GM18951 (cell line): Measurements from ENCODE around the gene HIPK2.

Experiments
- POLR2A ChIP-seq: IDR thresholded peaks from 4 replicates; pipeline ENCODE4 v1.6.1; 2011; ENCODE audit warnings: mild to moderate bottlenecking; ENCODE audit not compliant: insufficient read length, insufficient read depth; ENCODE audit errors: extremely low read depth
- in situ Hi-C: fragments of 300-500 bp; cut with MboI; formaldehyde crosslinking; loops from one replicate; pipeline ENCODE4 v1.12.0; 2022; ENCODE audit warnings: low sequenced_read_pairs, mixed read lengths, inconsistent platforms; ENCODE audit not compliant: unreplicated experiment

Gene HIPK2

GRCh38 chr7:139732471-139733167, 45.2 kb downstream of the HIPK2 start:
- in situ Hi-C loops, result no loop called here
- TF ChIP-seq POLR2A, result no peak

GRCh38 chr7:139731802-139732470, 45.9 kb downstream of the HIPK2 start:
- TF ChIP-seq POLR2A, result no peak
- in situ Hi-C loops, result no loop called here

GRCh38 chr7:139730746-139731612, 46.8 kb downstream of the HIPK2 start:
- in situ Hi-C loops, result no loop called here
- TF ChIP-seq POLR2A, result no peak

GRCh38 chr7:139728203-139728602, 49.6 kb downstream of the HIPK2 start:
- in situ Hi-C loops, result no loop called here
- no peak for TF ChIP-seq POLR2A

- in situ Hi-C loops, result no loop called here
- TF ChIP-seq POLR2A, result no peak
Measured at GRCh38 chr7:139727151-139727705, 50.6 kb downstream of the HIPK2 start.

- in situ Hi-C loops, result no loop called here
- TF ChIP-seq POLR2A, result no peak
Measured at GRCh38 chr7:139726485-139726869, 51.3 kb downstream of the HIPK2 start.

GRCh38 chr7:139725858-139726484, 51.8 kb downstream of the HIPK2 start:
- in situ Hi-C loops, result no loop called here
- TF ChIP-seq POLR2A, result no peak

GRCh38 chr7:139725077-139725476, 52.7 kb downstream of the HIPK2 start:
- in situ Hi-C loops, result no loop called here
- no peak for TF ChIP-seq POLR2A

- in situ Hi-C loops, result no loop called here
- TF ChIP-seq POLR2A, result no peak
Measured at GRCh38 chr7:139722604-139723003, 55.2 kb downstream of the HIPK2 start.

- no peak for TF ChIP-seq POLR2A
- in situ Hi-C loops, result no loop called here
Measured at GRCh38 chr7:139721821-139722220, 56.0 kb downstream of the HIPK2 start.

- TF ChIP-seq POLR2A, result no peak
- in situ Hi-C loops, result no loop called here
Measured at GRCh38 chr7:139721417-139721816, 56.4 kb downstream of the HIPK2 start.

- in situ Hi-C loops, result no loop called here
- no peak for TF ChIP-seq POLR2A
Measured at GRCh38 chr7:139720705-139721231, 57.0 kb downstream of the HIPK2 start.

- in situ Hi-C loops, result no loop called here
- TF ChIP-seq POLR2A, result no peak
Measured at GRCh38 chr7:139720186-139720585, 57.6 kb downstream of the HIPK2 start.

- no peak for TF ChIP-seq POLR2A
- in situ Hi-C loops, result no loop called here
Measured at GRCh38 chr7:139718859-139719258, 58.9 kb downstream of the HIPK2 start.
